H9 (cell line): ENCODE results near the gene WDR31. TPM values are rescaled to one million over a fixed set of nuclear protein-coding genes. Genes with fewer than 3 reads are reported as not detected.

Source experiments
- DNase-seq: peaks from one replicate; pipeline ENCODE4 v3.0.0-alpha.2; 2017
- H2AFZ ChIP-seq: one replicate; pipeline ENCODE4 v1.6.1; 2013; ENCODE audit warnings: mild to moderate bottlenecking, low read length, control low read depth, moderate library complexity
- H2AK5ac ChIP-seq: 2 replicates; pipeline ENCODE4 v1.6.1; 2013; ENCODE audit warnings: low read length, control low read depth, mixed read lengths; ENCODE audit not compliant: insufficient read length
- H2BK120ac ChIP-seq: one replicate; pipeline ENCODE4 v1.6.1; 2013; ENCODE audit warnings: low read depth, mild to moderate bottlenecking, low read length, control low read depth, inconsistent platforms; ENCODE audit not compliant: poor library complexity, severe bottlenecking
- H2BK12ac ChIP-seq: 2 replicates; pipeline ENCODE4 v1.6.1; 2013; ENCODE audit warnings: low read length, control low read depth, mixed read lengths, low read depth; ENCODE audit not compliant: insufficient read length
- H2BK15ac ChIP-seq: 2 replicates; pipeline ENCODE4 v1.6.1; 2013; ENCODE audit warnings: low read depth, low read length, control low read depth
- H2BK20ac ChIP-seq: one replicate; pipeline ENCODE4 v1.6.1; 2013; ENCODE audit warnings: low read depth, mild to moderate bottlenecking, low read length, control low read depth, inconsistent platforms; ENCODE audit not compliant: poor library complexity, severe bottlenecking
- H2BK5ac ChIP-seq: 2 replicates; pipeline ENCODE4 v1.6.1; 2013; ENCODE audit warnings: low read length, control low read depth, mixed read lengths; ENCODE audit not compliant: insufficient read length
- H3K14ac ChIP-seq: 2 replicates; pipeline ENCODE4 v1.6.1; 2013; ENCODE audit warnings: low read length, control low read depth; ENCODE audit not compliant: insufficient read depth
- H3K18ac ChIP-seq: 2 replicates; pipeline ENCODE4 v1.6.1; 2013; ENCODE audit warnings: low read depth, mild to moderate bottlenecking, mixed read lengths, low read length, control low read depth; ENCODE audit not compliant: insufficient read length
- H3K23ac ChIP-seq: 2 replicates; pipeline ENCODE4 v1.6.1; 2013; ENCODE audit warnings: low read length, control low read depth, mixed read lengths, low read depth; ENCODE audit not compliant: insufficient read length
- H3K23me2 ChIP-seq: 2 replicates; pipeline ENCODE4 v1.6.1; 2013; ENCODE audit warnings: low read depth, mild to moderate bottlenecking, mixed read lengths, low read length, control low read depth; ENCODE audit not compliant: insufficient read length, poor library complexity, severe bottlenecking
- H3K27ac ChIP-seq: 2 replicates; pipeline ENCODE4 v1.5.1; 2013; ENCODE audit warnings: low read length, control low read depth, mixed read lengths, low read depth; ENCODE audit not compliant: insufficient read length
- H3K27me3 ChIP-seq: 2 replicates; pipeline ENCODE4 v1.6.1; 2013; ENCODE audit warnings: low read length, control low read depth, inconsistent platforms; ENCODE audit not compliant: insufficient read depth
- H3K4ac ChIP-seq: 2 replicates; pipeline ENCODE4 v1.6.1; 2013; ENCODE audit warnings: low read depth, mild to moderate bottlenecking, control low read depth, inconsistent platforms, low read length, moderate library complexity
- H3K4me1 ChIP-seq: 2 replicates; pipeline ENCODE4 v1.6.1; 2013; ENCODE audit warnings: low read length, control low read depth, inconsistent platforms; ENCODE audit not compliant: insufficient read depth
- H3K4me2 ChIP-seq: 2 replicates; pipeline ENCODE4 v1.6.1; 2013; ENCODE audit warnings: low read length, control low read depth, mixed read lengths; ENCODE audit not compliant: insufficient read length, insufficient read depth
- H3K56ac ChIP-seq: 2 replicates; pipeline ENCODE4 v1.6.1; 2013; ENCODE audit warnings: low read depth, mild to moderate bottlenecking, mixed read lengths, low read length, control low read depth; ENCODE audit not compliant: insufficient read length
- H3K79me1 ChIP-seq: 2 replicates; pipeline ENCODE4 v1.6.1; 2013; ENCODE audit warnings: low read depth, mild to moderate bottlenecking, moderate library complexity, low read length, control low read depth, inconsistent platforms; ENCODE audit not compliant: insufficient read depth, poor library complexity, severe bottlenecking
- H3K79me2 ChIP-seq: 2 replicates; pipeline ENCODE4 v1.6.1; 2013; ENCODE audit warnings: low read length, control low read depth, inconsistent platforms; ENCODE audit not compliant: insufficient read depth
- H3K9ac ChIP-seq: 2 replicates; pipeline ENCODE4 v1.6.1; 2013; ENCODE audit warnings: low read length, control low read depth, mixed read lengths; ENCODE audit not compliant: insufficient read length; ENCODE audit errors: extremely low read depth
- H3K9me3 ChIP-seq: one replicate; pipeline ENCODE4 v1.6.1; 2013; ENCODE audit warnings: low read depth, low read length, inconsistent platforms; ENCODE audit not compliant: control insufficient read depth
- H3T11ph ChIP-seq: one replicate; pipeline ENCODE4 v1.6.1; 2013; ENCODE audit warnings: mild to moderate bottlenecking, low read length, control low read depth, inconsistent platforms
- H4K20me1 ChIP-seq: one replicate; pipeline ENCODE4 v1.6.1; 2013; ENCODE audit not compliant: control insufficient read depth, insufficient read length, insufficient read depth
- H4K5ac ChIP-seq: 2 replicates; pipeline ENCODE4 v1.6.1; 2013; ENCODE audit warnings: low read depth, mild to moderate bottlenecking, mixed read lengths, low read length, control low read depth; ENCODE audit not compliant: insufficient read length
- H4K8ac ChIP-seq: replicated peaks from 2 replicates; pipeline ENCODE4 v1.6.1; 2013; ENCODE audit warnings: low read length, control low read depth, mixed read lengths, low read depth; ENCODE audit not compliant: insufficient read length
- H4K91ac ChIP-seq: 2 replicates; pipeline ENCODE4 v1.6.1; 2013; ENCODE audit warnings: low read depth, mild to moderate bottlenecking, moderate library complexity, mixed read lengths, low read length, control low read depth; ENCODE audit not compliant: insufficient read length
- H3K27ac Mint-ChIP-seq, 3 experiments: 2 replicates in 2 of 3; 3 replicates in 1 of 3; pipeline ENCODE4 v1.8.0; 2020 to 2021; ENCODE audit warnings: mixed read lengths in 3 of 3, mild to moderate bottlenecking in 1 of 3, moderate library complexity in 1 of 3
- H3K27me3 Mint-ChIP-seq: 2 replicates; pipeline ENCODE4 v1.8.0; 2021; ENCODE audit warnings: low read depth, mild to moderate bottlenecking, moderate library complexity, mixed read lengths
- H3K36me3 Mint-ChIP-seq, 3 experiments: 2 replicates in 2 of 3; 3 replicates in 1 of 3; pipeline ENCODE4 v1.8.0; 2020 to 2021; ENCODE audit warnings: low read depth in 3 of 3, mixed read lengths in 3 of 3; ENCODE audit not compliant: insufficient read depth in 1 of 3
- H3K4me1 Mint-ChIP-seq, 2 experiments: 2 replicates each; pipeline ENCODE4 v1.8.0; 2020; ENCODE audit warnings: mixed read lengths in 2 of 2
- H3K4me3 Mint-ChIP-seq, 2 experiments: 2 replicates in 1 of 2; 3 replicates in 1 of 2; pipeline ENCODE4 v1.8.0; 2020 to 2021; ENCODE audit warnings: mild to moderate bottlenecking in 2 of 2, mixed read lengths in 2 of 2, moderate library complexity in 1 of 2
- H3K9me3 Mint-ChIP-seq, 2 experiments: 2 replicates in 1 of 2; 3 replicates in 1 of 2; pipeline ENCODE4 v1.8.0; 2020; ENCODE audit warnings: mild to moderate bottlenecking in 2 of 2, mixed read lengths in 2 of 2, moderate library complexity in 1 of 2
- CTCF ChIP-seq: fragments of 200-600 bp; sonication (generic); conservative IDR thresholded peaks from 3 replicates; pipeline ENCODE4 v1.8.0; 2021; ENCODE audit warnings: antibody characterized with exemption, mild to moderate bottlenecking
- total RNA-seq: library from RNA; stranded (reverse); gene quantifications from 2 replicates; pipeline ENCODE4 v1.2.1, GENCODE V29; 2021

WDR31 gene
- total RNA-seq, 1 experiment from 2014 or later: 0.72 TPM

GRCh38 chr9:113315231-113315630 lies 24.8 kb downstream of the WDR31 start:
- H3K27ac Mint-ChIP-seq: no peak overlapping the region

More at GRCh38 chr9:113315231-113315630, 24.8 kb downstream of the WDR31 start:
- H3T11ph ChIP-seq: no peak overlapping the region
- H2AK5ac ChIP-seq: no peak overlapping the region
- H4K91ac ChIP-seq: no peak overlapping the region
- no peak overlapping the region for H3K9ac ChIP-seq
- no peaks in the 10 kb centered on the region for H3K9me3 Mint-ChIP-seq
- H3K4ac ChIP-seq: no peak overlapping the region
- no peak overlapping the region for H3K14ac ChIP-seq
- H3K4me1 Mint-ChIP-seq: no peaks in the 10 kb centered on the region; a peak in 1 of 4 replicates
- no peaks in the 10 kb centered on the region for H3K79me2 ChIP-seq
- H2BK15ac ChIP-seq: no peak overlapping the region
- H3K4me3 Mint-ChIP-seq: no peak overlapping the region
- H3K27me3 ChIP-seq: no peaks in the 10 kb centered on the region
- no peak overlapping the region for H2BK120ac ChIP-seq
- no peak overlapping the region for H4K8ac ChIP-seq
- no peak overlapping the region for H2BK12ac ChIP-seq
- no peak overlapping the region for H2BK20ac ChIP-seq
- no peak for DNase-seq
- no peak overlapping the region for H4K5ac ChIP-seq
- H3K18ac ChIP-seq: no peak overlapping the region
- H3K4me1 ChIP-seq: no peaks in the 10 kb centered on the region
- no peak for TF ChIP-seq CTCF
- H3K27ac ChIP-seq: no peak overlapping the region
- H3K23ac ChIP-seq: no peak overlapping the region
- no peak overlapping the region for H2AFZ ChIP-seq
- no peak overlapping the region for H2BK5ac ChIP-seq
- H3K79me1 ChIP-seq: no peaks in the 10 kb centered on the region
- H4K20me1 ChIP-seq: no peaks in the 10 kb centered on the region
- no peak overlapping the region for H3K4me2 ChIP-seq
- no peak overlapping the region for H3K56ac ChIP-seq
- H3K23me2 ChIP-seq: no peaks in the 10 kb centered on the region
- peaks cover 2% of the 10 kb centered on the region; the same call in 1 of the 2 replicates for H3K27me3 Mint-ChIP-seq
- no peaks in the 10 kb centered on the region for H3K36me3 Mint-ChIP-seq
- H3K9me3 ChIP-seq: no peaks in the 10 kb centered on the region
